Caki2 (cell line): ENCODE measurements around the gene MAP3K7. TPM values are rescaled to one million over a fixed set of nuclear protein-coding genes. Genes with fewer than 3 reads are reported as not detected.

Source experiments
- DNase-seq: peaks from one replicate; pipeline ENCODE4 v3.0.0-alpha.2; 2015; ENCODE audit warnings: low read depth
- in situ Hi-C: cut with HindIII; loops from 2 replicates; pipeline ENCODE4 v1.10.0; 2016; ENCODE audit warnings: low sequenced_read_pairs, low pct_unique_long_range_greater_than_20kb, mixed read lengths
- total RNA-seq: library from RNA; depleted of rRNA; stranded (reverse); fragments of >200 nt; shearing (Covaris generic); gene quantifications from 2 replicates; pipeline ENCODE4 v1.2.3, GENCODE V29; 2014; ENCODE audit warnings: low replicate concordance

The MAP3K7 gene
- total RNA-seq, 1 experiment from 2014 or later: 12.7 TPM

GRCh38 chr6:90469906-90470305 lies 117.0 kb downstream of the MAP3K7 start:
- in situ Hi-C loops: no loop called here
- no peak for DNase-seq

GRCh38 chr6:90468859-90469258 lies 118.0 kb downstream of the MAP3K7 start:
- in situ Hi-C loops: no loop called here
- no peak for DNase-seq

- in situ Hi-C loops: no loop called here
- DNase-seq: no peak
Measured at GRCh38 chr6:90468080-90468479, 118.8 kb downstream of the MAP3K7 start.

GRCh38 chr6:90467546-90467945 lies 119.3 kb downstream of the MAP3K7 start:
- in situ Hi-C loops: no loop called here
- no peak for DNase-seq

GRCh38 chr6:90466154-90466940 lies 120.5 kb downstream of the MAP3K7 start:
- in situ Hi-C loops: no loop called here

GRCh38 chr6:90465686-90466085 lies 121.2 kb downstream of the MAP3K7 start:
- no peak for DNase-seq
- in situ Hi-C loops: no loop called here

More at GRCh38 chr6:90466154-90466940, 120.5 kb downstream of the MAP3K7 start:
- peak; percentile 41 for DNase-seq

GRCh38 chr6:90464507-90464906 lies 122.4 kb downstream of the MAP3K7 start:
- in situ Hi-C loops: no loop called here
- no peak for DNase-seq

- in situ Hi-C loops: no loop called here
- no peak for DNase-seq
Measured at GRCh38 chr6:90463874-90464273, 123.0 kb downstream of the MAP3K7 start.
